ENCODE results near the gene ACBD4. TPM values are rescaled to one million over a fixed set of nuclear protein-coding genes. Genes with fewer than 3 reads are reported as not detected.
"Not testable (repeated sequence)": the region's sequence is repeated elsewhere in the genome, so short reads cannot be mapped to it uniquely, and the experiment has no call there.

The ACBD4 gene
- total RNA-seq, 1 donor from 2014 or later, result 7.1 TPM

DNA sequence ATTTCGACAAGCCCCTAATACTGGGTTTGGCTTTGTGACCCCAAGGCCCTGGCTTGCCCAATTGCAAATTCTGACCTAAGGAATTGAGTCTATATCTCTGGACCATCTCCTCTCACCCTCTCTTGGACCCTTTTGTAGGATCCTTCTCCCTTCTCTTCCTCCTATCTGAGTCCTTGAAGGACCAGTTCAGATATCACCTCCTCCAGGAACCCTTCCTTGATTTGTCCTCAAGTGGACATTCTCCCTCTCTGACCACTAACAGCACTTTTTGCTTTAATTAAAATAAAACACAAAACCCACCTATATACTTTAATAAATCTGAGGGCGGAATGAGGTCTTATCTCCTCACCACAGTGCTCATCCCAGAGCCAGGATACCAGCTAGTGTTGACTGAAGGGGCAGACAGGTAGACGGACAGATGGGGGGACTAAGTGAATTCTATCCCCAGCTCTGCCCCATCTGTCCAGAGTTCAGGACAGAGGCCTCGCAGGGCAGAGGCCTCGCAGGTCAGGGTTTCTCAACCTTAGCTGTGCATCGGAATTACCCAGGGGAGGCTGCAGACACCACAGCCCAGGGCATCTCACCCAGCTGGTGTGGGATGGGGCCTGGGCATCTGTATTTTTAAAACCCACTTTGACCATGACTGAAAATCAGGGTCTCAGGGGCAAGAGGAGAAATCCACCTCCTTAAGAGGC, 12.3 kb upstream of the ACBD4 start:
- TF ChIP-seq, protein P1, sequence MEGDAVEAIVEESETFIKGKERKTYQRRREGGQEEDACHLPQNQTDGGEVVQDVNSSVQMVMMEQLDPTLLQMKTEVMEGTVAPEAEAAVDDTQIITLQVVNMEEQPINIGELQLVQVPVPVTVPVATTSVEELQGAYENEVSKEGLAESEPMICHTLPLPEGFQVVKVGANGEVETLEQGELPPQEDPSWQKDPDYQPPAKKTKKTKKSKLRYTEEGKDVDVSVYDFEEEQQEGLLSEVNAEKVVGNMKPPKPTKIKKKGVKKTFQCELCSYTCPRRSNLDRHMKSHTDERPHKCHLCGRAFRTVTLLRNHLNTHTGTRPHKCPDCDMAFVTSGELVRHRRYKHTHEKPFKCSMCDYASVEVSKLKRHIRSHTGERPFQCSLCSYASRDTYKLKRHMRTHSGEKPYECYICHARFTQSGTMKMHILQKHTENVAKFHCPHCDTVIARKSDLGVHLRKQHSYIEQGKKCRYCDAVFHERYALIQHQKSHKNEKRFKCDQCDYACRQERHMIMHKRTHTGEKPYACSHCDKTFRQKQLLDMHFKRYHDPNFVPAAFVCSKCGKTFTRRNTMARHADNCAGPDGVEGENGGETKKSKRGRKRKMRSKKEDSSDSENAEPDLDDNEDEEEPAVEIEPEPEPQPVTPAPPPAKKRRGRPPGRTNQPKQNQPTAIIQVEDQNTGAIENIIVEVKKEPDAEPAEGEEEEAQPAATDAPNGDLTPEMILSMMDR (IDR thresholded peaks at IDR 0.05; ENCODE audit: insufficient read depth, low read length, poor library complexity, severe bottlenecking), result no peak
- peaks cover 2% of the 10 kb centered on the region for H3K36me3 ChIP-seq (ENCODE audit: control insufficient read depth, insufficient read depth, low read length)
- H3K27me3 ChIP-seq (ENCODE audit: control insufficient read depth, insufficient read depth, low read length), result no peaks in the 10 kb centered on the region
- no peak for DNase-seq (ENCODE audit: low read depth)
- no peak overlapping the region for H3K4me3 ChIP-seq (ENCODE audit: low read depth, low read length)

DNA sequence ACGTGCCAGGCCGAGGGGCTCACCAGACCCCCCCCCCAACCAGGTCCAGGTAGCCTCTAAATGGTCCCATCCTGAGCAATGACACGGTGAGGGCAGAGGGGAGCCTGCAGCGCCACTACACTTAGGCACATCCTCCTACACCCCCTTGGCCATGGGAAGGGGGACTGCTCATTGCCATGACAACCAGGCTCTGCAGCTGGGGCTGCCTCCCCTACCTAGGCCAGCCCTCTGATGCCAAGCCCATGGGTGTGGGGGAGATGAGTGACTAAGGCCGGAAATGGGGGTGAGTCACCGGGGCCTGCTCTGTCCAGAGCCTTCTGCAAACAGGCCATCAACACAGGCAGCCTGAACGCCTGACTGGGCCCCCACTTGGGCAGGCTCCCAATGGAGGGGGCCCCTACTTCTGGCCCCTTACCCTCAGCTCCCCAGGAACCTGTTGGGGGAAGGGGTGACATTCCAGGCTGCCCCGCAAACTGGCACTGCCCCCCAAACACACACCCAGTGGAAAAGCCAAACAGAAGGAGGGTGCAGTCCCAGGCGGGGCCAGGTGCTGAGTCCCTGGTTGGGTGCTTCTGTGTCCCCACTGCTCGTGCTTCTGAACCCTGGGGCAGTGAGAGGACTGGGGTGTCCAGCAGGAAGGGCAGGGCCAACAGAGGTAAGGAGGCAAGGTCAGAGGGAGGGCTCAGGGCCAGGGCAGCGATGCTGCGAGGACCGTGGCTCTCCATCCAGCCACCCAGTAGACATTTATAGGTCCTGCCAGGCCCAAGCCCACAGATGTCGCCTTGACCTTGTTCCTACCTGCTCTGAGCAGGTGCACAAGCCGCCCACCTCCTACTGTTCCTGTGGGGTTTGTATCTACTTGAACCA, 11.3 kb upstream of the ACBD4 start:
- H3K4me3 ChIP-seq (ENCODE audit: low read depth, low read length), result no peak overlapping the region
- TF ChIP-seq, protein P1 (IDR thresholded peaks at IDR 0.05; ENCODE audit: insufficient read depth, low read length, poor library complexity, severe bottlenecking), result no peak
- DNase-seq (ENCODE audit: low read depth), result peak; percentile 82

DNA sequence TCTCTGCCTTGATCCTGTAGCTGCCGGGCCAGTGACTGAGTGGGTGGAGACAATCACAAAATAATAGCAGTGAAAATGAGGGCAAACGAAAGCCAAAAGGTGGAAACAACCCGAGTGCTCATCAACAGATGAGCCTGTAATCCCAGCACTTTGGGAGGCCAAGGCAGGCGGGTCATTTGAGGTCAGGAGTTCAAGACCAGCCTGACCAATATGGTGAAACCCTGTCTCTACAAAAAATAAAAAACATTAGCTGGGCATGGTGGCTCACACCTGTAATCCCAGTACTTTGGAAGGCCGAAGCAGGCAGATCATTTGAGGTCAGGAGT, 10.7 kb upstream of the ACBD4 start:
- not testable (repeated sequence) for H3K36me3 ChIP-seq (ENCODE audit: control insufficient read depth, insufficient read depth, low read length); H3K27me3 ChIP-seq (ENCODE audit: control insufficient read depth, insufficient read depth, low read length); H3K4me3 ChIP-seq (ENCODE audit: low read depth, low read length); DNase-seq (ENCODE audit: low read depth)

More for the DNA sequence above, 11.3 kb upstream of the ACBD4 start:
- Histone ChIP-seq H3K27me3 (ENCODE audit: control insufficient read depth, insufficient read depth, low read length) (no peaks in the 10 kb centered on the region), H3K36me3 (ENCODE audit: control insufficient read depth, insufficient read depth, low read length) (peaks cover 2% of the 10 kb centered on the region)

DNA sequence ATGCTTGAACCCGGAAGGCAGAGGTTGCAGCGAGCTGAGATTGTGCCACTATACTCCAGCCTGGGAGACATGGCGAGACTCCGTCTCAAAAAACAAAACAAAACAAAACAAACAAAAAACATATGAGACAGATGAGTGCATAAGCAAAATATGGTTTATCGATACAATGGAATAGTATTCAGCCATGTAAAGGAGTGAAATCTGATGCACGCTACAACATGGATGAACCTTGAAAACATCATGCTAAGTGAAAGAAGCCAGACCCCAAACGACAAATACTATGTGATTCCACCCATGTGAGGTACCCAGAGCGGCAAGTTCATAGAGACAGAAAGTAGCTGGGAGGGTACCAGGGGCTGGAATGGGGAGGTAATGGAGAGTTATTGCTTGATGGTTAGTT, 10.0 kb upstream of the ACBD4 start:
- no peak overlapping the region for H3K4me3 ChIP-seq (ENCODE audit: low read depth, low read length)
- no peak for DNase-seq (ENCODE audit: low read depth)

DNA sequence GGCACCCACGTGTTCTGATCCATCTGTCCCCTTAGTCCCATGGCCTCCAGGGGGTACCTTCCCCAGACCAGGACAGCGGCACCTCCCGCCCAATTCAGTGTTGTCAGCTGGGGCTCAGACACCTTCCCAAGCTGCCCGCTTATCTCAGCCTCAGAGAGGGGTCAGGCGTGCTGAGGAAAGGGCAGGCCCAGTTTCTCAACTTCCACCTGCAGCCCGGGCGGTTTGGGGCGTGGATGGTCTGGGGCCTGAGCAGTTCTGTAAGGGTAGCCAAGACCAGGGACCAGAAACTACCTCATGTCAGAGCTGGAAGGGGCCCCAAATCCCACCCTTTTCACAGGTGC, 8.3 kb upstream of the ACBD4 start:
- Histone ChIP-seq H3K36me3 (ENCODE audit: control insufficient read depth, insufficient read depth, low read length) (no peaks in the 10 kb centered on the region), H3K27me3 (ENCODE audit: control insufficient read depth, insufficient read depth, low read length) (no peaks in the 10 kb centered on the region), H3K4me3 (ENCODE audit: low read depth, low read length) (no peak overlapping the region)
- TF ChIP-seq, protein P1 (IDR thresholded peaks at IDR 0.05; ENCODE audit: insufficient read depth, low read length, poor library complexity, severe bottlenecking), result no peak
- no peak for DNase-seq (ENCODE audit: low read depth)

More for the DNA sequence above, 10.0 kb upstream of the ACBD4 start:
- TF ChIP-seq, protein P1 (IDR thresholded peaks at IDR 0.05; ENCODE audit: insufficient read depth, low read length, poor library complexity, severe bottlenecking), result no peak
- no peaks in the 10 kb centered on the region for H3K27me3 ChIP-seq (ENCODE audit: control insufficient read depth, insufficient read depth, low read length)
- H3K36me3 ChIP-seq (ENCODE audit: control insufficient read depth, insufficient read depth, low read length), result no peaks in the 10 kb centered on the region

DNA sequence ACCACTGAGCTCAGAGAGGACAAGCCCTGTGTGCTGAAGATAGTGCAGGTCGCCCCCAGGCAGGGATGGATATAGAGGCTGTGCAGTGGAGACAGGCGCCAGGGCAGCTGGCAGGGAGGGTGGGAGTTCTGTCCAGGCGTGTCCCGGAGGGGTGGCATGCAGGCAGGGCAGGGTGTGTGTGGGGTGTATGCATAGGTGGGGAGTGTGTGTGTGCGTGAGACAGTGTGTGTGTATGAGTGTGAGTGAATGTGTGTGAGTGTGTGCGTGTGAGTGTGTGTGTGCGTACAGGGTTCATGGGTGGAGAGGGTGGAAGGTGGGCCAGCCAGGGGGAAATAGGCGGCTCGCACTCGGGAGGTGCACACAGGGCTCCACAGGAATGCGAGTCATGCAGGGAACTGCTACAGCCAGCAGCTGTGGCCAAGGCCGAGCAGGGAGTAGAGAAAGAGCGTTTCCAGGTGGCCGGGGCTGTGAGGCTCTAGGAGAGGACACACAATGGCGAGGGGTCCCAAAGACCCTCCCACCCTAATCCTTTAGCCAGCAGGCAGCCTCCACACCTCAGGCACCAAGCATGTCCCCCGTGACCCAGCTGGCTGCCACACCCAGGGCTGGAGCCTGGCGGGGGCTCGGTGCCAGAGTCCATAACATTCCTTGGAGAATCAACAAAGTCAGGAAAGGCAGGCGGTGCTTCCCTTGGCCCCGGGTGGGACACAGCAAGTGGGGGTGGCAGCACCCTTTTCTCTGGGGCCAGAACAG, 7.8 kb upstream of the ACBD4 start:
- DNase-seq (ENCODE audit: low read depth), result no peak
- TF ChIP-seq, protein P1 (IDR thresholded peaks at IDR 0.05; ENCODE audit: insufficient read depth, low read length, poor library complexity, severe bottlenecking), result no peak
- H3K27me3 ChIP-seq (ENCODE audit: control insufficient read depth, insufficient read depth, low read length), result no peaks in the 10 kb centered on the region
- H3K36me3 ChIP-seq (ENCODE audit: control insufficient read depth, insufficient read depth, low read length), result no peaks in the 10 kb centered on the region
- H3K4me3 ChIP-seq (ENCODE audit: low read depth, low read length), result no peak overlapping the region
